LNCAP (cell line): Measurements from ENCODE around the gene ERRFI1.

Experiments
- CTCF ChIP-seq: fragments of 450-650 bp; IDR thresholded peaks from 2 replicates; pipeline ENCODE4 v1.5.1; 2017; ENCODE audit warnings: mild to moderate bottlenecking

Gene ERRFI1

GRCh38 chr1:7962014-7962335 lies 64.1 kb downstream of the ERRFI1 start:
- no peak for TF ChIP-seq CTCF
